Astrocyte (in vitro differentiated cells and primary cell): Measurements from ENCODE around the gene PBXIP1.

ENCODE experiments used
- EZH2 ChIP-seq: IDR thresholded peaks from 2 replicates; pipeline ENCODE4 v1.6.1; 2012; ENCODE audit warnings: mild to moderate bottlenecking, low read length, inconsistent platforms; ENCODE audit not compliant: insufficient read depth
- TF ChIP-seq, protein P1 (sequence below): IDR thresholded peaks from 2 replicates; pipeline ENCODE4 v1.5.1; 2011; ENCODE audit warnings: low read depth, mild to moderate bottlenecking, inconsistent platforms, low read length, moderate library complexity; ENCODE audit not compliant: insufficient read depth

DNA sequence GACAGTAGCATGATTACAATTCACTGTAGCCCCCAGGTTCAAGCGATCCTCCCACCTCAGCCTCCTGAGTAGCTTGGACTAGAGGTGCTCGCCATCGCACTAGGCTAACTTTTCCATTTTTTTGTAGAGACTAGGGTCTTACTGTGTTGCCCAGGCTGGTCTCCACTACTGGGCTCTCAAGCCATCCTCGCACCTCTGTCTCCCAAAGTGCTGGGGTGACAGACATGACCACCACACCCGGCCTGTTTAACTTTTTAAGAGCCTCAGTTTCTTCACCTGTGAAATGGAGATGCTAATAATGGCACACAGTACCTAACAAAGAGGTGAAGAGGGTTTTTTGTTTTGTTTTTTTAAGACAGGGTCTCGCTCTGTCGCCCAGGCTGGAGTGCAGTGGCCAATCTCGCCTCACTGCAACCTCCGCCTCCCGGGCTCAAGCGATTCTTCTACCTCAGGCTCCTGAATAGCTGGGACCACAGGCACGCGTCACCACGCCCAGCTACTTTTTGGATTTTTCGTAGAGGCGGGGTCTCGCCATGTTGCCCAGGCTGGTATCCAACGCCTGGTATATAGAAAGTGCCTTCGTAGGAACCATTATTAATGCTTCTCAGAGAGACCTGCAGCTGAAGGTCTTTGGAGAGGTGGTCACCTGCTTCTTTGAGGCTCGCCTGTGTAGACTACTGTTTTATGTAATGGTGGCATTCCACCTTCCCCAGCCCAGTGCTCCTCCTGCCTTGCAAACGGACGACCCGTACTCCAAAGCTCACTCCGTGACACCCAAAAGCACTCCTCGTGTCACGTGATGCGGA lies 19.9 kb downstream of the PBXIP1 start:
- TF ChIP-seq, protein P1, sequence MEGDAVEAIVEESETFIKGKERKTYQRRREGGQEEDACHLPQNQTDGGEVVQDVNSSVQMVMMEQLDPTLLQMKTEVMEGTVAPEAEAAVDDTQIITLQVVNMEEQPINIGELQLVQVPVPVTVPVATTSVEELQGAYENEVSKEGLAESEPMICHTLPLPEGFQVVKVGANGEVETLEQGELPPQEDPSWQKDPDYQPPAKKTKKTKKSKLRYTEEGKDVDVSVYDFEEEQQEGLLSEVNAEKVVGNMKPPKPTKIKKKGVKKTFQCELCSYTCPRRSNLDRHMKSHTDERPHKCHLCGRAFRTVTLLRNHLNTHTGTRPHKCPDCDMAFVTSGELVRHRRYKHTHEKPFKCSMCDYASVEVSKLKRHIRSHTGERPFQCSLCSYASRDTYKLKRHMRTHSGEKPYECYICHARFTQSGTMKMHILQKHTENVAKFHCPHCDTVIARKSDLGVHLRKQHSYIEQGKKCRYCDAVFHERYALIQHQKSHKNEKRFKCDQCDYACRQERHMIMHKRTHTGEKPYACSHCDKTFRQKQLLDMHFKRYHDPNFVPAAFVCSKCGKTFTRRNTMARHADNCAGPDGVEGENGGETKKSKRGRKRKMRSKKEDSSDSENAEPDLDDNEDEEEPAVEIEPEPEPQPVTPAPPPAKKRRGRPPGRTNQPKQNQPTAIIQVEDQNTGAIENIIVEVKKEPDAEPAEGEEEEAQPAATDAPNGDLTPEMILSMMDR = no peak
- TF ChIP-seq EZH2 = no peak
